Left colon (tissue), 2 donors: ENCODE measurements around the gene FAM151B. TPM values are rescaled to one million over a fixed set of nuclear protein-coding genes. Genes with fewer than 3 reads are reported as not detected.
"Not testable (repeated sequence)": the region's sequence is repeated elsewhere in the genome, so short reads cannot be mapped to it uniquely, and the experiment has no call there.

Experiments used
- ATAC-seq: fragments of 200-7000 bp; cut with Tn5 transposase; one replicate; pipeline ENCODE4 v1.9.1; 2020; ENCODE audit warnings: mild to moderate bottlenecking, moderate library complexity
- DNase-seq, 2 donors: peaks; one replicate each; pipeline ENCODE4 v3.0.0-alpha.2; 2020
- intact Hi-C, 2 donors: fragments of 100-400 bp; cut with DNase I in 1 of 2; cut with micrococcal nuclease in 1 of 2; formaldehyde crosslinking; loops; one replicate each; pipeline versions ENCODE4 v1.11.2 to v1.14.0; 2022; cut with DNase I, micrococcal nuclease
- total RNA-seq, 2 donors: library from RNA; stranded (reverse); fragmentation: NEBNext Ultra II Directional; extraction: Animal tissue kit (Norgen Biotek cat#: 25700); gene quantifications; one replicate each; pipeline ENCODE4 v1.2.1, GENCODE V29; 2021
- donor health status: DM: no; HTN: no; CAD: no.
- donor health status: DM: yes; HTN: yes; CAD: no.

FAM151B gene
- total RNA-seq, 2 donors from 2014 or later, result 1.6 to 1.7 TPM

- DNase-seq, ATAC-seq, intact Hi-C loops: not testable (repeated sequence)
Observed at GRCh38 chr5:80493443-80493842, 5.5 kb downstream of the FAM151B start.

GRCh38 chr5:80495891-80496290 lies 8.0 kb downstream of the FAM151B start:
- DNase-seq, result no peak
- intact Hi-C loops, result no loop called here
- no peak for ATAC-seq

GRCh38 chr5:80502800-80503199 lies 14.9 kb downstream of the FAM151B start:
- intact Hi-C loops, result no loop called here

DNA sequence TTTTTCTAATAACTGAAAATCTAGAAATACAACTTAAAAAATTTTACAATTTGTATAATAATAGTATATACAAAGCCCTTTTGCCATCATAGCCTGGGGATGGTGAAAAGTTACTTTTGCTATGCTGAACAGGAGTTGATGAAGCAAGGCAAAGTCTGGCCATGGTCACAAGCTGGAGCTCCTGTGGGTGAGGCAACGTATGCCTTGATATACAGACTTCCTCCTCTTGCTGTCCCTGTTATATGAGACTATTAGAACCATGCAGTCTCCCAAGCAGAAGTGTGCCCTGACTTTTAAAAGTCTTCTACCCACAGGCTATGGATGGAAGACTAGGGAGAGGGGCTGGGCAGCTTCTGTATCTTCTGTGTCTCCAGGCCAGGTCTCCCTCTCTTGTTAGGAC lies 15.7 kb downstream of the FAM151B start:
- DNase-seq, result no peak
- ATAC-seq, result no peak
- intact Hi-C loops, result no loop called here

More at GRCh38 chr5:80502800-80503199, 14.9 kb downstream of the FAM151B start:
- DNase-seq, result no peak
- no peak for ATAC-seq

DNA sequence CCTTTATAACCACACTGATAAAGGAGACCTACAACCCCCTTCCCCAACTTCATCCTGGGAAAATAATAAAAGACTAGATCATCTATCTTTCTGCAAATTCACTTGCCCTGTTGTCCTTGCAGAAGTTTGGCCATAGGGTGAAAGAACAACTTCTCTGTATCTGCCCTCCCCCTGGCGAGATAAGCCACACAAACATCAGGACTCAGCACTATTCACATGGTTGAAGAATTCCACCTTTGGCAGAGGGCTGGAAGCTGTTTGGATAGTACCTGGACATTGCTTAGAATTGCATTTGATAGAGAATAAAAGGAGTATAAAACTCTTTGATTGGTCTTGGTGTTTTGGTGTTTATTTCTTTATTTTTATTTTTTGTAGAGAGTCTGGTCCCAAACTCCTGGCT lies 16.9 kb downstream of the FAM151B start:
- ATAC-seq, result no peak
- intact Hi-C loops, result no loop called here

DNA sequence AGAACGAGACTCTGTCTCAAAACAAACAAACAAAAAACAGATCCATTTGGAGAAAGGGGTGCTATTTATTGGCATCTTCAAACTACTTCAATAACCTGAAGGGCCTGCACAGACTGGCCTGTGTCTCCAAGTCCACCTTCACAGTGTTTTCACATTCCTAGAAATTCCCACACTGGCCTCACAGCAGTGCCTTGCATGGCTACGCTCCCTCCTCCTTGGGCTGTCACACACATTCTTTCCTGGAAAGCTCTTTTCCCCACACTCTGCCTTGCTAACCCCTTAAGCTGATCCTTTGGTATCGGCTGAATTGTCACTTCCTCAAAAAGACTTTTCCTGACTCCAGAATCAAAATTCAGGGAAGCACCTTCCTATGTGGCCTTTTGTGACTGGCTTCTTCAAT lies 19.8 kb downstream of the FAM151B start:
- intact Hi-C loops, result no loop called here
- ATAC-seq (no peak), DNase-seq (no peak)

More for the DNA sequence above, 16.9 kb downstream of the FAM151B start:
- no peak for DNase-seq

GRCh38 chr5:80508844-80509243 lies 20.9 kb downstream of the FAM151B start:
- intact Hi-C loops, result no loop called here
- no peak for ATAC-seq

GRCh38 chr5:80509362-80509761 lies 21.5 kb downstream of the FAM151B start:
- intact Hi-C loops, result no loop called here
- DNase-seq (no peak), ATAC-seq (no peak)

More at GRCh38 chr5:80508844-80509243, 20.9 kb downstream of the FAM151B start:
- no peak for DNase-seq

GRCh38 chr5:80516826-80517225 lies 28.9 kb downstream of the FAM151B start:
- intact Hi-C loops, result no loop called here
- DNase-seq (no peak), ATAC-seq (no peak)

GRCh38 chr5:80540691-80541090 lies 52.8 kb downstream of the FAM151B start:
- DNase-seq, result no peak
- no peak for ATAC-seq
- intact Hi-C loops, result no loop called here

- DNase-seq (no peak), ATAC-seq (no peak)
- intact Hi-C loops, result no loop called here
Observed at GRCh38 chr5:80541392-80541791, 53.5 kb downstream of the FAM151B start.

GRCh38 chr5:80554646-80555045 lies 66.7 kb downstream of the FAM151B start:
- no peak for ATAC-seq
- intact Hi-C loops, result no loop called here
- no peak for DNase-seq

DNA sequence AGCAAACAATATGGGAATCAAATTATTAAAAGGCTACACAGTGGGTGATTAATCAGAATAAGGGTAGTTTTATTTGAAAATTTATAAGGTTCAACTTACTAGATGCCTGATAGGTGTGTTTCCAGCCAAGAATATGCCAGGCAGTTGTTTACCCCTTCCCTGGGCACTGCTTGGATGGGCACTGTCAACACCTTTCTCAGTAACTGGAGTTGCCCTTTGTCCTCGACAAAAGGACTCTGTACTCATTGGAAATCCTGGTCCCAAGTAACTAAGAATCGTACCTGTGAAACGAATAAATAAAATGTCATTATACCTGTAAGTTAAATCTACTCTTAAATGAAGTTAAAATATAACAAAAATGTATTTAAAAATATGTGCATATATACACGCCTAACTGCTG lies 67.2 kb downstream of the FAM151B start:
- ATAC-seq (no peak), DNase-seq (no peak)
- intact Hi-C loops, result no loop called here

- intact Hi-C loops, result no loop called here
- DNase-seq (no peak), ATAC-seq (no peak)
Observed at GRCh38 chr5:80559244-80559643, 71.3 kb downstream of the FAM151B start.

DNA sequence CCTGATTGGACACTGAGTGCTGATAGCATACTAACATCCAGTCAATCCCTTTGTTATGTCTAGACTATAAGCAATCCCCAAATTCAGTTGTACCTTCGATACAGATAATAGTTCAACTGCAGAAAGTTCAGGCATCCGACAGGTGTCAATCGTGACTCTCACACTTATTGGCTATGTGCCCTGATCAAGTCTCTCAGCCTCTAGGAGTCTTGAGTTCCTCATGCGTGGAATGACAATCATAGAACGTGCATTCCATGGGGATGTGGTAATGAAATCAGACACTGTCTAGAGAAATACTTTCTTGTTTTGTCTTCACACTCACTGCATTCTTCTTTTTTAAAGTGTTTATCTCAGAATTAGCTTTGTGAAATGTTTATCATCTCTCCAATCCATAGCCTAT lies 77.4 kb downstream of the FAM151B start:
- DNase-seq (no peak), ATAC-seq (no peak)
- intact Hi-C loops, result no loop called here

DNA sequence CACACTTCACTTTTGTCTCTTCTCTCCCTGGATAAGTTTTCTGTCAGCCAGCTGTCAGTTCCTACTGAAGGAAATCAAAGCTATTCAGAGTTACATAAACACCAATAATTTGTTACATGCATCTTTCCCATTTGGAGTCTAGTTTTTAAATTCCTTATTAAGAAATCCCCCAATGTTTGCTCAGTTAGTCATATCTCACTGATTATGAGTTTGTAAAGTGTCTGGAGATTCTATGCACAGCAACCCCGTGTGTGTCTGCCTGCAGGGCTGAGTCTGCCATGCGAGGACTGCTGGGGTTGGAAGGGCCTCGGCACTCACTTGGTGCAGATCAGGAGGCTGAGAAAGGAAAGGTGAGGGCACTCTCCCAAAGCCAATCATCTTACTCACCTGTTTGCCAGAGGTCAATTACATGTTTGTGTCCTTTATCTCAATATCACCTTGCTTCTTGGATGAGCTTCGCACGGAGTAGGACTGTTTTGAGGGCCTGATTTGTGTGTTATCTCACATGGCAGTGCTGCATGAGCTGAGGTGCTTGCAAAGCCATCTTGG lies 78.9 kb downstream of the FAM151B start:
- intact Hi-C loops, result no loop called here
- ATAC-seq, result no peak
- DNase-seq, result no peak

GRCh38 chr5:80568251-80568650 lies 80.4 kb downstream of the FAM151B start:
- no peak for DNase-seq
- no peak for ATAC-seq
- intact Hi-C loops, result no loop called here

DNA sequence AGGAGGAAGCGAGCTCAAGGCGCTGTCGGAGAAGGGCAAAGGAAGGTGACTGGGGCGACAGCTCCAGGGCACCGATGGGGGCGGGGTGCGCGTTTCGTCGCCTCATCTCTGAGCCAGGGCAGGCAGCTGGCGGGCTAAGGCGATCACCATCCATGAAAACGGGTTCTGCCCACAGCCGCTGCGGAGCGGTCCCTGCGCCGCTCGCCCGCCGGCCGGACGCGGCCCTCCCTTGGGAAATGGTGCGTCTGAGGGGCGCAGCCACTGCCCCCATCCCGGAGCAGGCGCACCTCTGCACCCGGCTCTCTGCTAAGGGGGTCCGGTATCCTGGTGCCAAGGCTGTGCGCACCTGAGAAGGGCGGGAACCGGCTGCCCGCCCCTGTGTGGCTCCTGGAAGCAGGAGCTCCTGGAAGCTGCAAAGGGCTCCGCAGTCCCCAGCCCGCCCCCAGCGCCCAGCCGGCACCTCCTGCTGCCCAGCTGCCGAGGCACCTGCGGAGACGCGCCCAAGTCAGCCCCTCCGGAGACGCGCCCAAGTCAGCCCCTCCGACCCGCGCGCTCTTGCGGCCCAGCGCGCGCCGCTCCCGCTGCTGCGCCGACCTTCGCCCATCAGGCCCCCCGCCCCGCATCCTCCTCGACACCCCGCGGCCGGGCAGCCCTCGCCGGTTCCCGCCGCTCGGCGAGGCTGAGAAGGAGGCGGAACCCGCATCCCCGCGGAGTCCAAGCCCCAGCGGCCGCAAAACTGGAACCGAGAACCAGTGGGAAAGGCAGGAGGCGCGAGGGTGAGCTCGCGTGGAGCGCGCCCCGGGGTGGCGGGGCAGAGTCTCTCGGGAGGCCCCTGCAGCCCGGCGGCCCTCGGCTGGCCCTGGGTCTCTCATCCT lies 81.4 kb downstream of the FAM151B start:
- DNase-seq (no peak), ATAC-seq (no peak)
- intact Hi-C loops, result no loop called here

DNA sequence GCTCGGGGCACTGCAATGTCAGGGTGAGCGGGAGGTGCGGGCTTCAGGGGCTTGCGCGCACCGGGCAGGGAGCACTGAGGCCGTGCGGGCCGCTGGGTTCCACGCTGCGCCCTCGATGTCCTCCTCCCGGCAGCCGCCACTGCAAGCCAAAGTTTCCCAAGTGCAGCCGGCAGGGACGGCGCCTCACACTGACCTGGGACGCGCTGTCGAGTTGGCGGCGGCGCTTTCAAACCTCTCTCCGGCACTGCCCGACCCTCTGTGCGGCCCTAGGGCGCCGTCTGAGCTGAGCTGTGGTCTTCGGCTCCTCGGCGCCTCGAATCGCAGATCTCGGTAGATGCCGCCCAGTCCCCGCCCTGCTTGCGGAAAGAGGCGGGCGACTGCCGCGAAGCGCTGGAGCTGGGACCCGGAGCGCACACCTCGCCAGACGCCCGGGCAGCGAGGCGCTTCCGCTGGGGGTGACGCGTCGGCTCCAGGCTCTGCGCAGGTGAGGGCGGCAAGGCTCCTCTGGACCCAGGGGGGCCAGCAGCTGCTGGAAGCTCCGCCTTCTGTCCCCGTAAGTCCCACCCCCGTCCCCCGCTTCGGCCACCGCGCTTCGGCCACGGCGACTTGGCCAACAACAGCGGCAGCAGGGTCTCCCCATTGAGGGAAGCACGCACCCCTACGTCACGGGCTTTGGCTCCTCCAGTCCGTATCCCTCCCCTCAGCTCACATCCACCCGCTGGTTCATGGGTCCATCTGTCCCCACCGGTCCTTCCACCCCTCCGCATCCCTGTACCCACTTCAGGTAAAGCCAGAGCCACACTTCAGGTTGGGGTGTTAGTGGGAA lies 82.3 kb downstream of the FAM151B start, which contains the start of gene ANKRD34B:
Gene ANKRD34B, minus strand, starts transcription at position 320 of the 826 bp plus-strand sequence. CDS start 10,261 bp downstream, outside the sequence.
- peak; percentile 57 for ATAC-seq
- intact Hi-C loops, result no loop called here
- peak in 1 of 2 donors; percentile 7 for DNase-seq
